Calu3 (cell line): ENCODE measurements around the gene TIPARP. TPM values are rescaled to one million over a fixed set of nuclear protein-coding genes. Genes with fewer than 3 reads are reported as not detected.

ENCODE experiments used
- BruUV-seq: library from RNA; stranded (reverse); fragments of 400-500 nt; replicated peaks from 2 replicates; lab custom pipeline; 2021; lab: Mats Ljungman, UMichigan
- CTCF ChIA-PET: fragments of 300-600 bp; sonication (Branson Sonifier 250); formaldehyde crosslinking; loops from one replicate; lab custom pipeline; 2022; ENCODE audit warnings: antibody characterized with exemption; lab: Charles Lee
- DNase-seq: peaks from one replicate; pipeline ENCODE4 v3.0.0; 2022
- H3K27ac Mint-ChIP-seq: one replicate; pipeline ENCODE4 v1.8.0; 2022; ENCODE audit warnings: mixed read lengths; ENCODE audit not compliant: unreplicated experiment
- H3K27me3 Mint-ChIP-seq: one replicate; pipeline ENCODE4 v1.8.0; 2022; ENCODE audit warnings: mixed read lengths; ENCODE audit not compliant: unreplicated experiment
- H3K36me3 Mint-ChIP-seq: one replicate; pipeline ENCODE4 v1.8.0; 2022; ENCODE audit warnings: mild to moderate bottlenecking, moderate library complexity, mixed read lengths; ENCODE audit not compliant: insufficient read depth, unreplicated experiment
- H3K4me1 Mint-ChIP-seq: one replicate; pipeline ENCODE4 v1.8.0; 2022; ENCODE audit warnings: mild to moderate bottlenecking, low read depth, mixed read lengths; ENCODE audit not compliant: unreplicated experiment
- H3K4me3 Mint-ChIP-seq: one replicate; pipeline ENCODE4 v1.8.0; 2022; ENCODE audit warnings: mild to moderate bottlenecking, low read depth, moderate library complexity, mixed read lengths; ENCODE audit not compliant: unreplicated experiment
- H3K9me3 Mint-ChIP-seq: one replicate; pipeline ENCODE4 v1.8.0; 2022; ENCODE audit warnings: low read depth, mixed read lengths; ENCODE audit not compliant: unreplicated experiment
- CTCF ChIP-seq: fragments of 200-600 bp; IDR thresholded peaks from one replicate; pipeline ENCODE4 v1.8.0; 2022; ENCODE audit warnings: antibody characterized with exemption; ENCODE audit not compliant: unreplicated experiment
- intact Hi-C: fragments of 100-400 bp; cut with micrococcal nuclease; formaldehyde crosslinking; loops from one replicate; pipeline ENCODE4 v1.10.0; 2022; ENCODE audit not compliant: unreplicated experiment
- total RNA-seq: library from RNA; stranded (reverse); gene quantifications from 2 replicates; pipeline ENCODE4 v1.2.3, GENCODE V29; 2022

TIPARP gene
- total RNA-seq, 1 experiment from 2014 or later: 91.4 TPM

- CTCF ChIA-PET: interaction anchor here (0.7 to 2.6 kb wide), 5 partner anchors 122 to 488 kb away, joined by 3 to 13 read pairs (median 3); partner anchors contain the start of gene SSR3
- Mint-ChIP-seq H3K36me3 (peaks cover 84% of the 10 kb centered on the region), H3K4me1 (peaks cover 73% of the 10 kb centered on the region), H3K27me3 (no peaks in the 10 kb centered on the region), H3K4me3 (peak overlapping the region; percentile 99), H3K27ac (peak overlapping the region; percentile 99), H3K9me3 (no peaks in the 10 kb centered on the region)
- intact Hi-C loops: loop anchor here (2.0 kb wide), 2 partner anchors 16 to 142 kb away; no protein-coding TSS in a partner anchor
- BruUV-seq: TSS peak; percentile 9
- TF ChIP-seq CTCF: no peak
- no peak for DNase-seq
These were observed 2.5 kb downstream of the TIPARP start for GRCh38 chr3:156676768-156677479.

GRCh38 chr3:156677536-156677935 lies 3.1 kb downstream of the TIPARP start:
- Mint-ChIP-seq H3K9me3 (no peaks in the 10 kb centered on the region), H3K36me3 (peaks cover 90% of the 10 kb centered on the region), H3K27ac (peak overlapping the region; percentile 99), H3K4me3 (peak overlapping the region; percentile 99), H3K27me3 (no peaks in the 10 kb centered on the region), H3K4me1 (peaks cover 77% of the 10 kb centered on the region)
- intact Hi-C loops: loop anchor here (2.0 kb wide), 2 partner anchors 15 to 141 kb away; no protein-coding TSS in a partner anchor
- BruUV-seq: no TSS peak
- CTCF ChIA-PET: interaction anchor here (0.6 to 1.4 kb wide), 4 partner anchors 122 to 142 kb away, joined by 3 read pairs; partner anchors contain the start of gene SSR3
- DNase-seq: no peak
- no peak for TF ChIP-seq CTCF

- no peak for TF ChIP-seq CTCF
- H3K4me3 Mint-ChIP-seq: peak overlapping the region; percentile 99
- peaks cover 92% of the 10 kb centered on the region for H3K36me3 Mint-ChIP-seq
- intact Hi-C loops: no loop called here
- no peak for DNase-seq
- H3K9me3 Mint-ChIP-seq: no peaks in the 10 kb centered on the region
- H3K27ac Mint-ChIP-seq: peak overlapping the region; percentile 99
- CTCF ChIA-PET: interaction anchor here (0.6 to 1.3 kb wide), 4 partner anchors 123 to 396 kb away, joined by 3 read pairs; partner anchors contain the start of gene SSR3
- BruUV-seq: no TSS peak
- H3K4me1 Mint-ChIP-seq: peaks cover 71% of the 10 kb centered on the region
- no peaks in the 10 kb centered on the region for H3K27me3 Mint-ChIP-seq
These were observed 3.8 kb downstream of the TIPARP start for GRCh38 chr3:156678197-156678596.

- H3K27ac Mint-ChIP-seq: peak overlapping the region; percentile 88
- no TSS peak for BruUV-seq
- H3K4me3 Mint-ChIP-seq: peak overlapping the region; percentile 43
- intact Hi-C loops: no loop called here
- no peak for DNase-seq
- H3K9me3 Mint-ChIP-seq: no peaks in the 10 kb centered on the region
- CTCF ChIA-PET: interaction anchor here (0.9 to 2.6 kb wide), 9 partner anchors 9 to 457 kb away, joined by 3 to 9 read pairs (median 4); no protein-coding TSS in a partner anchor
- no peak for TF ChIP-seq CTCF
- H3K27me3 Mint-ChIP-seq: no peaks in the 10 kb centered on the region
- H3K4me1 Mint-ChIP-seq: peaks cover 68% of the 10 kb centered on the region
- H3K36me3 Mint-ChIP-seq: peaks cover 79% of the 10 kb centered on the region
These were observed 6.0 kb downstream of the TIPARP start for GRCh38 chr3:156680243-156680914.
